Mucosa of stomach (tissue), 1 donor: ENCODE measurements around the gene ELMO3.
A peak's percentile ranks its signal among the peaks of the same experiment; 100 is the strongest.

ENCODE experiments used
- H3K27me3 ChIP-seq: one replicate; pipeline ENCODE4 v1.7.0; 2013; ENCODE audit warnings: mild to moderate bottlenecking, low read length; ENCODE audit not compliant: control insufficient read depth, insufficient read depth
- H3K36me3 ChIP-seq: one replicate; pipeline ENCODE4 v1.7.0; 2013; ENCODE audit warnings: low read length; ENCODE audit not compliant: control insufficient read depth, insufficient read depth
- H3K4me1 ChIP-seq: one replicate; pipeline ENCODE4 v1.7.0; 2013; ENCODE audit warnings: mild to moderate bottlenecking, low read length; ENCODE audit not compliant: control insufficient read depth, insufficient read depth
- H3K4me3 ChIP-seq: one replicate; pipeline ENCODE4 v1.7.0; 2013; ENCODE audit warnings: low read length
- H3K9ac ChIP-seq: one replicate; pipeline ENCODE4 v1.7.0; 2013; ENCODE audit warnings: mild to moderate bottlenecking, low read length, moderate library complexity
- H3K9me3 ChIP-seq: one replicate; pipeline ENCODE4 v1.7.0; 2013; ENCODE audit warnings: mild to moderate bottlenecking, low read length, moderate library complexity; ENCODE audit not compliant: control insufficient read depth
- donor health status: Pancreatic carcinoma.

The ELMO3 gene

GRCh38 chr16:67188323-67188722 is 10.6 kb upstream of the ELMO3 start:
- Histone ChIP-seq H3K4me3 (no peak overlapping the region), H3K9me3 (no peaks in the 10 kb centered on the region), H3K9ac (no peak overlapping the region), H3K36me3 (no peaks in the 10 kb centered on the region), H3K4me1 (peaks cover 36% of the 10 kb centered on the region), H3K27me3 (no peaks in the 10 kb centered on the region)

- Histone ChIP-seq H3K4me1 (peaks cover 40% of the 10 kb centered on the region), H3K27me3 (no peaks in the 10 kb centered on the region), H3K36me3 (no peaks in the 10 kb centered on the region), H3K9ac (no peak overlapping the region), H3K9me3 (no peaks in the 10 kb centered on the region), H3K4me3 (no peak overlapping the region)
Observed at GRCh38 chr16:67188798-67189197, 10.1 kb upstream of the ELMO3 start.

GRCh38 chr16:67190041-67190440 is 8.9 kb upstream of the ELMO3 start, which contains the start of gene EXOC3L1:
Gene EXOC3L1 (minus strand): TSS chr16:67190136. CDS start chr16:67189676, 460 bp downstream.
- Histone ChIP-seq H3K9me3 (no peaks in the 10 kb centered on the region), H3K9ac (no peak within 1 kb of the TSS), H3K4me3 (no peak within 1 kb of the TSS), H3K27me3 (no peaks in the 10 kb centered on the region), H3K36me3 (peaks cover 7% of the 10 kb centered on the region), H3K4me1 (peaks cover 42% of the 10 kb centered on the region)

GRCh38 chr16:67190448-67191399 is 8.2 kb upstream of the ELMO3 start:
- Histone ChIP-seq H3K9ac (no peak overlapping the region), H3K4me1 (peaks cover 35% of the 10 kb centered on the region), H3K9me3 (no peaks in the 10 kb centered on the region), H3K4me3 (no peak overlapping the region), H3K27me3 (no peaks in the 10 kb centered on the region), H3K36me3 (peaks cover 11% of the 10 kb centered on the region)

- no peak overlapping the region for H3K4me3 ChIP-seq
- no peaks in the 10 kb centered on the region for H3K9me3 ChIP-seq
- no peaks in the 10 kb centered on the region for H3K27me3 ChIP-seq
- peaks cover 34% of the 10 kb centered on the region for H3K4me1 ChIP-seq
- peaks cover 14% of the 10 kb centered on the region for H3K36me3 ChIP-seq
- H3K9ac ChIP-seq = no peak overlapping the region
Observed at GRCh38 chr16:67191411-67191994, 7.4 kb upstream of the ELMO3 start.

- no peaks in the 10 kb centered on the region for H3K27me3 ChIP-seq
- peaks cover 14% of the 10 kb centered on the region for H3K36me3 ChIP-seq
- no peaks in the 10 kb centered on the region for H3K9me3 ChIP-seq
- H3K9ac ChIP-seq = peak within 1 kb of the TSS; percentile 84
- H3K4me1 ChIP-seq = peaks cover 34% of the 10 kb centered on the region
- H3K4me3 ChIP-seq = peak within 1 kb of the TSS; percentile 71
Observed at GRCh38 chr16:67191995-67192681, 6.8 kb upstream of the ELMO3 start, which contains the start of gene E2F4. Gene E2F4 (plus strand): TSS chr16:67192155. CDS start chr16:67192228, 73 bp downstream.

GRCh38 chr16:67192781-67193361 is 6.1 kb upstream of the ELMO3 start:
- Histone ChIP-seq H3K4me3 (peak overlapping the region; percentile 71), H3K4me1 (peaks cover 41% of the 10 kb centered on the region), H3K27me3 (no peaks in the 10 kb centered on the region), H3K36me3 (peaks cover 21% of the 10 kb centered on the region), H3K9ac (peak overlapping the region; percentile 84), H3K9me3 (no peaks in the 10 kb centered on the region)

GRCh38 chr16:67193536-67193935 is 5.4 kb upstream of the ELMO3 start:
- no peaks in the 10 kb centered on the region for H3K27me3 ChIP-seq
- H3K4me1 ChIP-seq = peaks cover 48% of the 10 kb centered on the region
- H3K9ac ChIP-seq = peak overlapping the region; percentile 84
- H3K4me3 ChIP-seq = peak overlapping the region; percentile 71
- H3K36me3 ChIP-seq = peaks cover 25% of the 10 kb centered on the region
- H3K9me3 ChIP-seq = no peaks in the 10 kb centered on the region

- Histone ChIP-seq H3K36me3 (peaks cover 25% of the 10 kb centered on the region), H3K9ac (no peak overlapping the region), H3K4me1 (peaks cover 51% of the 10 kb centered on the region), H3K9me3 (no peaks in the 10 kb centered on the region), H3K4me3 (no peak overlapping the region), H3K27me3 (no peaks in the 10 kb centered on the region)
Observed at GRCh38 chr16:67194260-67194659, 4.7 kb upstream of the ELMO3 start.

GRCh38 chr16:67195676-67196075 is 3.3 kb upstream of the ELMO3 start:
- Histone ChIP-seq H3K9ac (no peak overlapping the region), H3K9me3 (no peaks in the 10 kb centered on the region), H3K4me1 (peaks cover 53% of the 10 kb centered on the region), H3K36me3 (peaks cover 28% of the 10 kb centered on the region), H3K4me3 (no peak overlapping the region), H3K27me3 (no peaks in the 10 kb centered on the region)

- Histone ChIP-seq H3K27me3 (no peaks in the 10 kb centered on the region), H3K4me3 (no peak overlapping the region), H3K4me1 (peaks cover 44% of the 10 kb centered on the region), H3K9me3 (no peaks in the 10 kb centered on the region), H3K9ac (no peak overlapping the region), H3K36me3 (peaks cover 28% of the 10 kb centered on the region)
Observed at GRCh38 chr16:67196881-67197280, 2.0 kb upstream of the ELMO3 start.
